GM12878 (cell line): ENCODE data around the gene PTPRN2. TPM values are rescaled to one million over a fixed set of nuclear protein-coding genes. Genes with fewer than 3 reads are reported as not detected.

ENCODE experiments used
- ATAC-seq: fragments of 200-7000 bp; cut with Tn5 transposase; 3 replicates; pipeline ENCODE4 v1.9.1; 2020; ENCODE audit warnings: mild to moderate bottlenecking, moderate library complexity
- BruUV-seq: library from RNA; stranded (reverse); fragments of 400-500 nt; replicated peaks from 2 replicates; lab custom pipeline; 2021; lab: Mats Ljungman, UMichigan
- CTCF ChIA-PET: fragments of 300-600 bp; sonication (Branson Sonifier 250); formaldehyde crosslinking; extraction: SDS; loops from one replicate; lab custom pipeline; 2021; ENCODE audit warnings: inconsistent platforms; lab: Yijun Ruan, JAX
- POLR2A ChIA-PET: fragments of 350-600 bp; formaldehyde crosslinking; extraction: SDS; loops from one replicate; lab custom pipeline; 2021; ENCODE audit warnings: inconsistent platforms; lab: Charles Lee
- RAD21 ChIA-PET: fragments of 300-600 bp; sonication (Branson Sonifier 250); formaldehyde crosslinking; loops from one replicate; lab custom pipeline; 2023; ENCODE audit warnings: antibody characterized with exemption; ENCODE audit not compliant: unreplicated experiment; lab: Charles Lee
- SMC1A ChIA-PET: fragments of 300-600 bp; sonication (Branson Sonifier 250); formaldehyde crosslinking; loops from one replicate; lab custom pipeline; 2023; ENCODE audit not compliant: unreplicated experiment, uncharacterized antibody; lab: Charles Lee
- DNase-seq: peaks from one replicate; pipeline ENCODE4 v3.0.0-alpha.2; 2011; ENCODE audit warnings: low read depth, low spot score
- FAIRE-seq: peaks from 3 replicates; lab custom pipeline; 2011; peaks lifted over from hg19 to GRCh38; lab: Jason Lieb, UNC
- H2AFZ ChIP-seq: 2 replicates; pipeline ENCODE4 v1.6.0; 2011; ENCODE audit warnings: low read depth, low read length, control low read depth; ENCODE audit not compliant: control insufficient read depth
- H3K27ac ChIP-seq: 2 replicates; pipeline ENCODE4 v1.5.1; 2011; ENCODE audit warnings: control low read depth; ENCODE audit not compliant: control insufficient read depth, insufficient read depth
- H3K27me3 ChIP-seq, 2 experiments: replicated peaks in 1 of 2; 2 replicates each; pipeline versions ENCODE4 v1.6.0 to v1.6.1; 2011; ENCODE audit warnings: low read length in 1 of 2; ENCODE audit not compliant: control insufficient read depth in 2 of 2, insufficient read depth in 2 of 2
- H3K36me3 ChIP-seq, 2 experiments: 2 replicates each; pipeline ENCODE4 v1.5.1; 2011; ENCODE audit warnings: low read length in 1 of 2; ENCODE audit not compliant: control insufficient read depth in 2 of 2, insufficient read depth in 2 of 2
- H3K4me1 ChIP-seq: 2 replicates; pipeline ENCODE4 v1.6.1; 2011; ENCODE audit warnings: mild to moderate bottlenecking, low read length, moderate library complexity, mixed read lengths; ENCODE audit not compliant: control insufficient read depth, insufficient read depth
- H3K4me2 ChIP-seq: 2 replicates; pipeline ENCODE4 v1.6.0; 2011; ENCODE audit warnings: control low read depth; ENCODE audit not compliant: control insufficient read depth, insufficient read depth
- H3K4me3 ChIP-seq: fragments of 200-600 bp; sonication (generic); 2 replicates; pipeline ENCODE4 v1.5.1; 2016
- H3K79me2 ChIP-seq: 2 replicates; pipeline ENCODE4 v1.6.0; 2011; ENCODE audit warnings: low read length; ENCODE audit not compliant: control insufficient read depth, insufficient read depth
- H3K9ac ChIP-seq: 2 replicates; pipeline ENCODE4 v1.8.0; 2011; ENCODE audit warnings: low read length, control low read depth, mixed read lengths; ENCODE audit not compliant: control insufficient read depth, insufficient read depth
- H3K9me3 ChIP-seq: replicated peaks from 3 replicates; pipeline ENCODE4 v1.5.1; 2011; ENCODE audit warnings: mild to moderate bottlenecking, low read length; ENCODE audit not compliant: control insufficient read depth, insufficient read depth
- H4K20me1 ChIP-seq: 2 replicates; pipeline ENCODE4 v1.6.0; 2011; ENCODE audit not compliant: control insufficient read depth, insufficient read depth
- CHD4 ChIP-seq: fragments of 200-600 bp; sonication (generic); IDR thresholded peaks from 2 replicates; pipeline ENCODE4 v1.6.1; 2016; ENCODE audit warnings: mild to moderate bottlenecking
- EZH2 ChIP-seq: IDR thresholded peaks from 2 replicates; pipeline ENCODE4 v1.6.1; 2012; ENCODE audit warnings: low read depth, mild to moderate bottlenecking, control low read depth, inconsistent platforms, low read length, borderline replicate concordance; ENCODE audit not compliant: control insufficient read depth
- FOXM1 ChIP-seq: IDR thresholded peaks from 2 replicates; pipeline ENCODE4 v1.6.1; 2012; ENCODE audit warnings: low read depth, mild to moderate bottlenecking, inconsistent platforms, low read length, moderate library complexity
- HDAC2 ChIP-seq: fragments of 200-600 bp; sonication (generic); IDR thresholded peaks from 2 replicates; pipeline ENCODE4 v1.6.1; 2017
- IKZF1 ChIP-seq: fragments of 450-650 bp; conservative IDR thresholded peaks from 2 replicates; pipeline ENCODE4 v1.6.1; 2017; ENCODE audit warnings: antibody characterized with exemption, mild to moderate bottlenecking
- KLF5 ChIP-seq: fragments of 450-650 bp; IDR thresholded peaks from 2 replicates; pipeline ENCODE4 v1.6.1; 2014; ENCODE audit warnings: mild to moderate bottlenecking; ENCODE audit not compliant: partially characterized antibody
- NFIC ChIP-seq: IDR thresholded peaks from 2 replicates; pipeline ENCODE4 v1.6.1; 2012; ENCODE audit warnings: low read depth, mild to moderate bottlenecking, inconsistent platforms, low read length, moderate library complexity
- PAX5 ChIP-seq: IDR thresholded peaks from 2 replicates; pipeline ENCODE4 v1.6.1; 2011; ENCODE audit warnings: low read depth, low read length, borderline replicate concordance
- RUNX3 ChIP-seq: IDR thresholded peaks from 2 replicates; pipeline ENCODE4 v1.6.1; 2012; ENCODE audit warnings: low read length, inconsistent platforms
- SPI1 ChIP-seq: IDR thresholded peaks from 2 replicates; pipeline ENCODE4 v1.6.1; 2011; ENCODE audit warnings: low read depth, mild to moderate bottlenecking, low read length, moderate library complexity, borderline replicate concordance; ENCODE audit not compliant: insufficient read depth
- TCF3 ChIP-seq: IDR thresholded peaks from 2 replicates; pipeline ENCODE4 v1.6.1; 2012; ENCODE audit warnings: low read depth, mild to moderate bottlenecking, low read length, borderline replicate concordance; ENCODE audit not compliant: insufficient read depth
- ZBTB11 ChIP-seq: fragments of 450-650 bp; formaldehyde crosslinking; IDR thresholded peaks from 2 replicates; pipeline ENCODE4 v1.5.0; 2022; ENCODE audit warnings: mild to moderate bottlenecking, missing genetic modification characterization
- WGBS: methylation state at CpG from one replicate; pipeline ENCODE4 v1.1.6; 2016; ENCODE audit warnings: low lambda C conversion rate; ENCODE audit not compliant: insufficient replicate concordance, insufficient coverage; ENCODE audit errors: missing lambda C conversion rate; 5-methylcytosine and 5-hydroxymethylcytosine counted together
- in situ Hi-C: fragments of 300-500 bp; cut with MboI; formaldehyde crosslinking; loops from 9 replicates; pipeline ENCODE4 v1.14.3; 2018; ENCODE audit warnings: mixed read lengths
- intact Hi-C: fragments of 100-400 bp; cut with micrococcal nuclease; formaldehyde crosslinking; loops from one replicate; pipeline ENCODE4 v1.14.2; 2022; ENCODE audit not compliant: unreplicated experiment
- polyA plus RNA-seq, 11 experiments: library from polyadenylated mRNA; depleted of rRNA in 4 of 11; unstranded in 6 of 11; stranded (reverse) in 5 of 11; fragments of >200 nt; fragmentation: Nextera tagmentation in 4 of 11; fragmentation: Illumina TruSeq in 1 of 11; extraction: Ambion mirVana in 4 of 11; extraction: Trizol in 1 of 11; gene quantifications; 1 replicate in 1 of 11; 2 replicates in 10 of 11; pipeline versions ENCODE4 v1.2.1 to v1.2.3, GENCODE V29; 2011 to 2016; ENCODE audit warnings: inconsistent platforms in 2 of 11, missing spikeins in 2 of 11, low read depth in 1 of 11
- total RNA-seq, 4 experiments: library from RNA; depleted of rRNA in 3 of 4; stranded (reverse); fragments of >200 nt in 3 of 4; fragmentation: Illumina TruSeq in 1 of 4; extraction: Trizol in 1 of 4; gene quantifications; 2 replicates each; pipeline versions ENCODE4 v1.2.1 to v1.2.3, GENCODE V29; 2013 to 2021

Gene PTPRN2
- total and polyA plus RNA-seq, 10 of the 15 experiments (the other 5 are each of a cell fraction or from before 2014, with no cell fraction given) = 5.4 TPM; not detected in 9

GRCh38 chr7:157520249-157520648, 1067.4 kb downstream of the PTPRN2 start:
- H3K4me3 ChIP-seq = no peak overlapping the region
- 20% methylated on average over 8 of the region's 8 CpGs for WGBS
- DNase-seq (peak; percentile 23), FAIRE-seq (peak; percentile 59), ATAC-seq (peak; percentile 91)
- no peaks in the 10 kb centered on the region; the same call in 2 of the 3 replicates for H3K9me3 ChIP-seq
- BruUV-seq = no TSS peak
- in situ Hi-C loops = no loop called here
- intact Hi-C loops = no loop called here
- H3K79me2 ChIP-seq = no peaks in the 10 kb centered on the region
- H2AFZ ChIP-seq = no peak overlapping the region
- no peaks in the 10 kb centered on the region for H3K27me3 ChIP-seq
- H3K4me2 ChIP-seq = no peak overlapping the region
- H3K36me3 ChIP-seq = no peaks in the 10 kb centered on the region
- ChIA-PET POLR2A (no interaction called here), CTCF (no interaction called here), RAD21 (no interaction called here), SMC1A (no interaction called here)
- no peak overlapping the region for H3K9ac ChIP-seq
- H3K27ac ChIP-seq = no peak overlapping the region
- no peaks in the 10 kb centered on the region for H4K20me1 ChIP-seq
- H3K4me1 ChIP-seq = no peaks in the 10 kb centered on the region
- no peak for TF ChIP-seq FOXM1
- TF ChIP-seq IKZF1 = 0 out of 2 replicates have a peak, but pooled peaks have one; percentile 37
- TF ChIP-seq SPI1 = peak; percentile 46; the same call in 1 of the 2 replicates
- 0 out of 2 replicates have a peak, but pooled peaks have one; percentile 46 for TF ChIP-seq TCF3
- TF ChIP-seq HDAC2 = no peak
- peak; percentile 87 for TF ChIP-seq PAX5
- TF ChIP-seq EZH2 = no peak
- TF ChIP-seq RUNX3 = 0 out of 2 replicates have a peak, but pooled peaks have one; percentile 19

- H4K20me1 ChIP-seq = no peaks in the 10 kb centered on the region
- POLR2A ChIA-PET = no interaction called here
- no peak overlapping the region for H3K27ac ChIP-seq
- BruUV-seq = no TSS peak
- no peak overlapping the region for H3K4me2 ChIP-seq
- no peaks in the 10 kb centered on the region for H3K36me3 ChIP-seq
- intact Hi-C loops (no loop called here), in situ Hi-C loops (no loop called here)
- no peak overlapping the region for H2AFZ ChIP-seq
- H3K4me3 ChIP-seq = no peak overlapping the region
- H3K27me3 ChIP-seq = no peaks in the 10 kb centered on the region
- RAD21 ChIA-PET = no interaction called here
- ATAC-seq = peak; percentile 26; the same call in 1 of the 3 replicates
- 29% methylated on average over 16 of the region's 16 CpGs for WGBS
- FAIRE-seq = no peak
- H3K79me2 ChIP-seq = no peaks in the 10 kb centered on the region
- no peak for DNase-seq
- SMC1A ChIA-PET = no interaction called here
- CTCF ChIA-PET = no interaction called here
- H3K4me1 ChIP-seq = no peaks in the 10 kb centered on the region
- H3K9ac ChIP-seq = no peak overlapping the region
- H3K9me3 ChIP-seq = no peaks in the 10 kb centered on the region; the same call in 2 of the 3 replicates
- TF ChIP-seq NFIC (no peak), ZBTB11 (no peak), KLF5 (no peak), CHD4 (no peak)
These were observed 1067.8 kb downstream of the PTPRN2 start for GRCh38 chr7:157519798-157520244.
